Measurements from ENCODE around the gene CRACDL.

- no peak for TF ChIP-seq CTCF (IDR thresholded peaks at IDR 0.05; ENCODE audit: insufficient read depth, low read length, poor library complexity, severe bottlenecking)
- no peak for TF ChIP-seq EZH2phosphoT487 (conservative IDR thresholded peaks at IDR 0.05; ENCODE audit: low read length)
Observed at GRCh38 chr2:98822301-98823164, 113.5 kb downstream of the CRACDL start.
